ENCODE data around the gene STARD7.

DNA sequence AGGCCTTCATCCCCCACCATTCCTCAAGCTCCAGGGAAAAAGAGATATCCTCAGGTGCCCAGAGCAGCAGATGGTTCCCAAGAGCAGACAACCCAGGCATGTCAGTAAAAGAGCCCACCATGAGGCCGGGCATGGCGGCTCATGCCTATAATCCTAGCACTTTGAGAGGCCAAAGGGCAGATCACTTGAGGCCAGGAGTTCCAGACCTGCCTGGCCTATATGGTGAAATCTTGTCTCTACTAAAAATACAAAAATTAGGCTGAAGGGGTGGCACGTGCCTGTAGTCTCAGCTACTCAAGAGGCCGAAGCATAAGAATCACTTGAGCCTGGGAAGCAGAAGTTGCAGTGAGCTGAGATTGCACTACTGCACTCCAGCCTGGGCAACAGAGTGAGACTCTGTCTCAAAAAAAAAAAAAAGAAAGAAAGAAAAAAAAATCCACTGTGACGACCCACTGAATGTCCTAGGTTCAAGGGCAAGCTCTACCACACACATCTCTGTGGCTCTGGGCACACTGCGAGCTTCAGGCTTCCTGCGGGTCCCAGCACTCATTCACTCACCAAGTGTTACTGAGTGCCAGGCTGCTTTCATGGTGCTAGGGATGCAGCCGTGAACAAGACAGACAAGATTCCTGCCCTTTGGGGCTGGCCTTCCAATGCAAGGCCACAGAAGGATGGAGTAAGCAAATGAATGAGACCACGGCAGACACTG, 56.9 kb downstream of the STARD7 start:
- no peak for TF ChIP-seq POLR2A (IDR thresholded peaks at IDR 0.05)
- TF ChIP-seq CTCF (IDR thresholded peaks at IDR 0.05), result no peak

All from thyroid gland (tissue), 4 donors.